GM21526 (cell line): ENCODE measurements around the gene TMC4.
"Not testable (repeated sequence)": the region's sequence is repeated elsewhere in the genome, so short reads cannot be mapped to it uniquely, and the experiment has no call there.

Experiments used
- ATAC-seq: cut with Tn5 transposase; IDR thresholded peaks from one replicate; pipeline ENCODE4 v1.9.1; 2021; ENCODE audit warnings: moderate library complexity; ENCODE audit not compliant: unreplicated experiment, low FRiP score

Gene TMC4

DNA sequence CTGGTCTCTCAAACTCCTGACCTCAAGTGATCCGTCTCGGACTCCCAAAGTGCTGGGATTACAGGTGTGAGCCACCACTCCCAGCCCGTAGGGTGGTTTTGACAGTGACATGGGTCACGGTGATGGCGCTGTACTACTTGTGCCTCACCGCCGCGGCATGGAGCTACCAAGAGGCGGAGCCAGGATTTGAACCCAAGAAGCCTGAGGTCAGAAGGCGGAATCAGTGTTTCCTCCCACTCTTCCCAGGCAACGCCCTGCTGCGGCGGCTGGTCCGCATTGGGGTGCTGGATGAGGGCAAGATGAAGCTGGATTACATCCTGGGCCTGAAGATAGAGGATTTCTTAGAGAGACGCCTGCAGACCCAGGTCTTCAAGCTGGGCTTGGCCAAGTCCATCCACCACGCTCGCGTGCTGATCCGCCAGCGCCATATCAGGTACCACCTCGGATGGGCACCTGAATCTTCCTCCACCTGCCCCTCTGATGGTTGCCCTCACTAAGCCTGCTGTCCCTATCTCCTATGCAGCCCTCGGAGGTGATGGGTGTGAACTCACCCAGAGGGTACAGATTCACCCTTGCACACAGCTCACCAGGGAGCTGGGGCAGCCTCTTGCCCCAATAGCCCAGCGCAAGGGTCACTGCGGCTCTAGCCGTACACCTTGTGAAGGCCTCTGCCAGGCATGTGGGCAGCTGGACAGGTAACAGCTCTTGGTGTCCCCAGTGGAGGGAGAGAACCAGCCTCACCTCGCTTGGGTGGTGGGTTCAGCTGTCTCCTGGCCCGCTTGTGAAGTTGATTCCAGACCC, 33.3 kb upstream of the TMC4 start:
- no peak for ATAC-seq

DNA sequence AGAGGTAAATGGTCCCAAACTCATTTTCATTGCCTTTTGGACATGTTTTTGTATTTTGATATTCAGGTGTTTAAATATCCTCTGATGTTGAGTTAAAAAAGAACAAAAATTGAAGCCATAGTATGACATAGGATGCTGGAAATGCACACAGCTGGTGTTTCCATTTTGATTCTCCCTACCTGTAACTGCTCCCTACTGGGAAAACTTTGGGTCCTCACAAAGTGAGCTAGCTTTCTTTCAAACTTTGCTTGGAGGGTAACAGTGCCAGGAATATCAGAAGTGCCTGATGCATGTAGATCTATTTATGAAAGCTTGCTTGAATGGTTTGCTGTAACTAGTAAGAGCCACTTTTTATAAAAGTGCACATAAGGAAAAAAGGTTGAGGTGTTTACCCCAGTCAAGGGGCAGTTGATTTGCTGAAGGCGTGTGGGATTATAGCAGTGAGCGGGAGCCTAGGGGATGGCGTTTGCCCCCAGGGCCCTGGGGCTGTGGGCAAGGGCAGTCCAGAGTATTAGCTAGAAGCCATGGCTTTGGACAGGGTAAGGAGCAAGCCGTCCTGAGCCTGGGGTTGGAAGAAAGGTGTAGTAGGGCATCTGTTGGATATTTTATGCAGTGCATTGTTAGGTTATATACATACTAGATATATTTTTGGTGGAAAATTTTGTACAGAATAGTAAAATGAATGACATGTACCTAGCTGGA, 32.0 kb upstream of the TMC4 start:
- ATAC-seq = no peak

DNA sequence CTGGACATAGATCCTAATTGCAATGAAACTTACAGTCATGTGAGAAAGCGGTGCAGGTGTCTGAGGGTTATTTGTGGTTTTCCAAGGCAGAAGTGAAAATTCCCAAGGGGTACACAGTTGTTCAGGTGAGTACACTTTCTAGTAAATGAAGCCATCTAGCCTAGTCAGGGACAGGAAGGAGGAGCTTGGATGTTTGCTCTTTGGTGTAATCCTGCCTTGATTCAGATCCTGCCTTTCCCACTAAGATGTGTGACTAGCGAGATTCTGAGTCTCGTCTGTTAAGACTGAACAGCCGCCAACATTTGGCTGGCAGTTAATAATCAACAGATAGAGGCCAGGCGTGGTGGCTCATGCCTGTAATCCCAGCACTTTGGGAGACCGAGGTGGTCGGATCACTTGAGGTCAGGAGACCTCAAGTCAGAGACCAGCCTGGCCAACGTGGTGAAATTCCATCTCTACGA, 30.2 kb upstream of the TMC4 start:
- ATAC-seq = no peak

DNA sequence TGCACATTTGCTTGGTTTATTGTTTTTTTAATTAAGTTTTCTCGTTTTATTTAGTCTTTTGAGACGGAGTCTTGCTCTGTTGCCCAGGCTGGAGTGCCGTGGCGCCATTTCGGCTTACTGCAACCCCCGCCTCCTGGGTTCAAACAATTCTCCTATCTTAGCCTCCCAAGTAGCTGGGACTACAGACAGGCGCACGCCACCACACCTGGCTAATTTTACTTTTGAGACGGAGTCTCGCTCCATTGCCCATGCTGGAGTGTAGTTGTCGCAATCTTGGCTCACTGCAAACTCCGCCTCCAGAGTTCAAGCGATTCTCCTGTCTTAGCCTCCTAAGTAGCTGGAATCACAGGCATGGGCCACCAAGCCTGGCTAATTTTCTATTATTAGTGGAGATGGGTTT, 29.0 kb upstream of the TMC4 start:
- no peak for ATAC-seq

DNA sequence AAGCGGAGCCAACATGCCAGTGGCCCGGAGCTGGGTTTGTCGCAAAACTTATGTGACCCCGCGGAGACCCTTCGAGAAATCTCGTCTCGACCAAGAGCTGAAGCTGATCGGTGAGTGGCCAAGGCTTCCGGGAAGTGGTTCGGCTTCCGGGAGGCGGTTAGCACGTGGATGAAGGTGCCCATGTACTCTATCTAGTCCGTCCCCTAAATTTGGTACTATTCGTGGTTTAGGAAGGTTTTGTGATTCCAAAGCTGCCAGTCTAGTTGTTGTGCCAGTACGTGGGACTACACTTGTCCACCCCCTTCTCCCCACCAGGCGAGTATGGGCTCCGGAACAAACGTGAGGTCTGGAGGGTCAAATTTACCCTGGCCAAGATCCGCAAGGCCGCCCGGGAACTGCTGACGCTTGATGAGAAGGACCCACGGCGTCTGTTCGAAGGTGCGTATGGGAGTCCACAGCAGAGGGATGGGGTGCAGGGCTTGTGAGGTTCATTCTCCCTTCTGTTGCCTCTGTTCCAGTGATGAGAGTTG, 28.3 kb upstream of the TMC4 start:
- no peak for ATAC-seq

DNA sequence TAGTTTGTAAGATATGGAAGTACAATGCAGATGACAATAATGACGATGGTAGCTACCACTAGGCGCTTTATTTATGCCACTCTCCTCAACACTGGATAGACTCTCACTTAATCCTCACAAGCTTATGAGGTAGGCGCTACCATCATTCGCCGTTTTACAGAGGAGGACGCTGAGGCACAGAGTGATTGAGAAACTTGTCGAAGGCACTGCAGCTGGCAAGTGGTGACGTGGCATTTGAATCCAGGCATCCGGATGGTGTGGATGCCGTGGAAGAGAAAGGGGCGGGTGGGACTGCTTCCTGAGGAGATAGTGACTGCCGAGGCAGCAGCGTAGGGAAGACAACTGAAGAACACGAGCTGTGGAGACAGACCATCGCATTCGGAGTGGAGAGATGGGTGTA, 26.4 kb upstream of the TMC4 start:
- no peak for ATAC-seq

DNA sequence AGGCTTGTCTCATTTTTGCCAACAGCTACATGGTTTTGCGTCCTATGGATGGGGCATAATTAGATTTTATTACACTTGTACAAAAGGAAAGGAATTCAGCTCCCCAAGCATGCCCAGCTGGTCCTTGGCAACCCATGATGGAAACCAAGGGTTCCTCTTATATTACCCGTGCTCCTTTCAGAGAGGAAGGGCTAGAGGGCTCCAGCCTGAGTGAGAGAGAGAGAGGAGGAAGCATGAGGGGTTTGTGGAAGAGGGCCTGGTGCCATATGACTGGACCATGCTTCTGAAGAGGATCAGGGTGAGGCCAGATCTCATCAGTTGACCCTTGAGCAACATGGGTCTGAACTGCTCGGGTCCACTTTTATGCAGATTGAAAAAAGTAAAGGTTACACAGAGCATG, 24.2 kb upstream of the TMC4 start:
- ATAC-seq = no peak

DNA sequence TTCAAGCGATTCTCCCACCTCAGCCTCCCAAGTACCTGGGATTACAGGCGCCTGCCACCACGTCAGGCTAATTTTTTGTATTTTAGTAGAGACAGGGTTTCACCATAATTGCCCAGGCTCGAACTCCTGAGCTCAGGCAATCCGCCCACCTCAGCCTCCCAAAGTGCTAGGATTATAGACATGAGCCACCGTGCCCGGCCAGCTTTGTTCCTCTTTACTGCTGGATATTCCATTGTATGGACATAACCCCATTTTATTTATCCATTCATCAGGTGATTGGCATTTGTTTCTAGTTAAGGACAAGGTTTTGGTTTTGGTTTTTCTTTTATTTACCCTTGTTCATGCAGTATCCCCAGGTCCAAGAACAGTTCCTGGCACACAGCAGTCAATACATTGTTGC, 23.6 kb upstream of the TMC4 start:
- ATAC-seq = no peak

DNA sequence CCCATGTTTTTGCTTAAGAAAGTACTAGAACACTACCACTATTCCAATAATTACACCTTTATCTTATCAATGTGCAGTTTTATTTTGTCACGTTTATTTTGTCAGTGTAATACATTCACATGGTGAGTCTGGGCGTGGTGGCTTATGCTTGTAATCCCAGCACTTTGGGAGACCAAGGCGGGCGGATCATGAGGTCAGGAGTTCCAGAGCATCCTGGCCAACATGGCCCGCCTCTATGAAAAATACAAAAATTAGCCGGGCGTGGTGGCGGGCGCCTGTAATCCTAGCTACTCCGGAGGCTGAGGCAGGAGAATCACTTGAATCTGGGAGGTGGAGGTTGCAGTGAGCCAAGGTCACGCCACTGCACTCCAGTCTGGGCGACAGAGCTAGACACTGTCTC, 21.5 kb upstream of the TMC4 start:
- ATAC-seq = not testable (repeated sequence)

DNA sequence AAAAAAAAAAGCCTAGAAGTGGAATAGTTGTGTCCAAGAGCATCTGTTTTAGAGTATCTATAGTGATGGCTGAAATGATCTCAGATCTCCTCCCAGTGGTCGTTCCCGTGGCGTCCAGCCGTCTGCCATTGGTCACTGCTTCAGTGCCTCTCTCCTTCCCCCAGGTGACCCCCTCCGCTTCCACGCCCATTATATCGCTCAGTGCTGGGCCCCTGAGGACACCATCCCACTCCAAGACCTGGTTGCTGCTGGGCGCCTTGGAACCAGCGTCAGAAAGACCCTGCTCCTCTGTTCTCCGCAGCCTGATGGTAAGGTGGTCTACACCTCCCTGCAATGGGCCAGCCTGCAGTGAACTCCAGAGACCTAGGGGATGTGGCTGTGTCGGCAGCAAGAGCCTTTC, 20.1 kb upstream of the TMC4 start:
- ATAC-seq = no peak

DNA sequence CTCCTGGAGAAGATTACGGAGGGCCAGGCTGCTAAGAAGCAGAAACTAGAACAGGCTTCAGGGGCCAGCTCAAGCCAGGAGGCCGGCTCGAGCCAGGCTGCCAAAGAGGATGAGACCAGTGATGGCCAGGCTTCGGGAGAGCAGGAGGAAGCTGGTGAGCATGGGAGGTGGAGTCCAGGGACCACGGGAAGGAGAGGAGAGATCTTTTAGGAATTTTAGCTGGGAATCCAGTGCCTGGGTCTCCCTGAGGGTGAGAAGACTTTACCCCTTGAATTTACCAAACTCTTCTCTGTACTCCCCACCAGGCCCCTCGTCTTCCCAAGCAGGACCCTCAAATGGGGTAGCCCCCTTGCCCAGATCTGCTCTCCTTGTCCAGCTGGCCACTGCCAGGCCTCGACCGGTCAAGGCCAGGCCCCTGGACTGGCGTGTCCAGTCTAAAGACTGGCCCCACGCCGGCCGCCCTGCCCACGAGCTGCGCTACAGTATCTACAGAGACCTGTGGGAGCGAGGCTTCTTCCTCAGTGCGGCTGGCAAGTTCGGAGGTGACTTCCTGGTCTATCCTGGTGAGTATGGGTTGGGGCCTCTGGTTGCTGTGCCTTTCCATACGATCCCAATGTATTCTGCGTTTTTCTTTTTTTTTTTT, 19.0 kb upstream of the TMC4 start:
- ATAC-seq = no peak

DNA sequence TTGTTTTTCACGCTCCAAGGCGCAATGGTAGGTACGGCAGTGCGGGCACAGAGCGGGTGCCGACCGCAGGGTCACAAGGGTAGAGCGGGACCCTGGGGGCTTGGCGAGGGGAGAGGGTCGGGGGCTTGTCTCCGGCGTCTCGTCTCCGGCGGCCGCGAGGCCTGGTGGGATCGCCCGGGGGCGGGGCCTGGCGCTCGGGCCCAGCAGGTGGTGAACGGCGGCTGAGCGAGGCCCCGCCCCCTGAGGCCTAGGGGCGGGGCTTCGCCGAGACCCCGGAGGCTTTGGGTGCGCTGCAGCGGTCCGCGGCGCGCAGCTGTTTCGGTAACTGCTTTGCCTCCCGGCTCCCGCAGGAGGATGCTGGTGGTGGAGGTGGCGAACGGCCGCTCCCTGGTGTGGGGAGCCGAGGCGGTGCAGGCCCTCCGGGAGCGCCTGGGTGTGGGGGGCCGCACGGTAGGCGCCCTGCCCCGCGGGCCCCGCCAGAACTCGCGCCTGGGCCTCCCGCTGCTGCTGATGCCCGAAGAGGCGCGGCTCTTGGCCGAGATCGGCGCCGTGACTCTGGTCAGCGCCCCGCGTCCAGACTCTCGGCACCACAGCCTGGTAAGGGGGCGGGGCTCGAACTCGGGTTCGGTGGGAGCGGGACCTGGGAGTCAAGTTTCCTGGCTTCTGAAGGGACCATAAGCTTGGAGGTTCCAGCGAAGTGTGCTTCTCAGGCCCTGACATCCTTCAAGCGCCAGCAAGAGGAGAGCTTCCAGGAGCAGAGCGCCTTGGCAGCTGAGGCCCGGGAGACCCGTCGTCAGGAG, 18.3 kb upstream of the TMC4 start, which contains the start of gene TSEN34:
TSS of gene TSEN34 (plus strand) at position 298 of the 800 bp plus-strand sequence. CDS start at position 355, 57 bp downstream.
- peak; percentile 19 for ATAC-seq

DNA sequence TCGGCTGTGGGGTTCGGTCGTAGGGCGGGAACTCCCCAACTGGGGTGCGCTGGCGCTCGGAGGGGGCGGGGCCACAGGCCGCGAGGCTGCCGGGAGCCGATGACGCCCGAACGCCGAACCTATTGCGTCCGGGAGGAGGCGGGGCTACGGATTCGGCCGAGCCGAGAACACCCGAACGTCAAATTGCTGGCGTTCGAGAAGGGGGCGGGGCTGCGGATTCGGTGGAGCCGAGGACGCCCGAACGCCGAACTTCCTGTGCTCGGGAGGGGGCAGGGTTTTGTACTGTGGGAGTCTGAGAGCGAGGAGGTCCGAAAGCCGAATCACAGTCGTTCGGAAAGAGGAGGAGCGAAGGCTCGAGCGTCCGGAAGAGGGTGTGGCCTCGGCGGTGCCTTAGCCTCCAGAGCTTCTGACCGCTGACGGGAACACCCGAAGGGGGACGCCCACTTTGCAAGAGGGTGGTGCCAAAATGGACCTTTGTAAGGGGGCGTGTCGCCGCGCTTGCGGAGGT, 17.6 kb upstream of the TMC4 start:
- ATAC-seq = peak; percentile 47

DNA sequence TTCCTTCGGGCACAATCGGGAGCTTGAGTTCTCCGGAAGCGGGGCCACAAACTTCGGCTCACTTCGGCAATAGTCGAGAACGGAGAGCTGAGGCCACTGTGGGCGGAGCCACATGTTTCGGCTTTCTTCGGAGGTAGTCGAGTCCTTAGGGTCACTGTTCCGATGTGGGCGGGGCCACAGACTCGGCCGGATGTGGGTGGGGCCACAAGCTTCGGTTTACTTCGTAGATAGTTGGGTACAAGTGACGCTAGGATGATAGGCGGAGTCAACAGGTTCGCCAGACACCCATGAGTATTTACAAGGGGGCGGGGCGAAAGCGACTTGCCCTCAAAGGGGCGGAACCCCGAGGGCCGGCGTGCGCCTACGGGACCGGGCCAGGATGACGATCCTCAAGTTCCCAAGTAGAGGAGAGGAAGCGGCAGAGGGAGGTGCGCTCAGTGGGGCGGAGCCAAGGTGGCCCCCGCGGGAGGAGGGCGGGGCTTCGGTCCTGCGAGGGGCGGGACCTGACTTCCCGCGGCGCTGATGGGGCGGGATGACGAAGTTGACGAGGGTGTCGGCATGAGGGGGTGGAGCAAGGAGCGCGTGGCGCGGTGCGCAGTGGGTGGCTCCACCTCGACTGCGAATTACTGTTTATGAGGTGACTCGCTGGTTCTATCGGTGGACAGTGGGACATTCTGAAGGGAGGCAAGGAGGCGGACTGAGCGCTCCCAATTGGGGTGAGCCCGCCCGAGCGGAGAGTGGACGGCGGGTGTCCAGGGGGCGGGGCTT, 17.0 kb upstream of the TMC4 start:
- ATAC-seq = peak; percentile 43

DNA sequence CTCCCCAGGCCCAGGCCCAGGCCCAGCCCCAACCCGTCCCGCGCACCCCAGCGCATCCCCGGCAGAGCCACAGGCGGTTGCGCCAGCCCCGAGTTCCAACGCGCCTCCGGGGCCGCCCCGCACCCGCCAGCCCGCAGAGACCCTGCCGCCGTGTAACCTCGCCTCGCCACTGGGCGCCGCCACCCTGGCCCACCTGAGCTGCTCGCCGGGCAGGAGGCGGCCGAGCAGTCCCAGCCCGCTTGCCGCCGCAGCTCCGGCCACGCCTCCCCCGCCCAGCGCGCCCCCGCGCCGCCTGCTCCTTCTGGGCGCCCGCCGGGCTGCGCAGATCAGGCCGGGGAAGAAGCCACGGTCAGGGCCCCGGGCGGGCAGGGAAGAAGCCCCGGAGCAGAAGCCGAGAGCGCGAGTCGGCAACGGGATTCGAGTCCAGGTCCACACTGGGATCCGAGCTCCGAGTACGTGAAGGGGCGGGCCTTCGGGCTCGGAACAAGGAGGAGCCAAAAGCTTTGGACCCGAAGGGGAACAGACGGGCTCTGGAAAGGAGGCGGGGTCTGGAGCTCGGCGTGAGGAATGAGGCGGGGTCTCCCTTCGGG, 16.3 kb upstream of the TMC4 start, which contains the start of gene MBOAT7:
TSS of gene MBOAT7 (minus strand) at position 436 of the 590 bp plus-strand sequence. CDS start 1,072 bp downstream, outside the sequence.
- ATAC-seq = peak; percentile 15

DNA sequence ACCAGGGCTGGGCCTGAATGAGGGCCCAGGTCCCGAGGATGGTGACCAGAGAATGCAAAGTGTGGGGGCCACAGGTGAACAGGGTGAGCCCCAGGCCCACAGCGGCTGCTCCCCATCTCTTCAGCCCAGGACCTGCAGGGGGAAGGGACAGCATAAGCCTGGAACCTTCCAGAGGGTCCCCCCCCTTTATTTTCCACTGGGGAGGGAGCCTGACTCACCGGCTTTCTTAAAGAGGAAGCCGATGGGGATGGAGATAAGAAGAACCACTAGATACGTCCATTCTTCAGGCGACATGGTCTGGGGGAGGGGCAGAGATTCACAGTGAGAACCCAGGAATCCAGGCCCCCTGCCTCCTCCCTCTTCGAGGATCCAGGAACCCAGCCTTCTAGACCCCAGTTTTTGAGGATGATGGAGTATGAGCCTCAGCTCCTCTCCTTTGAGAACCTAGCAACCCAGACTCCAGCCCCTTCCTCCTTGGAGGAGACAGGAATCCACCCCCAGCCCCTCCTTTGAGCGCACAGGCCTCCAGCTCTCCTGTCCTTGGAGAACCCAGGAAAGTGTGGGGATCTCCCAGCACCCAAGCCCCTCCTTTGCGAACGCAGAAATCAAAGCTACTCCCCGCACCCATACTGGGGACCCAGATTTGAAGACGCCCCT, 15.4 kb upstream of the TMC4 start:
- no peak for ATAC-seq

DNA sequence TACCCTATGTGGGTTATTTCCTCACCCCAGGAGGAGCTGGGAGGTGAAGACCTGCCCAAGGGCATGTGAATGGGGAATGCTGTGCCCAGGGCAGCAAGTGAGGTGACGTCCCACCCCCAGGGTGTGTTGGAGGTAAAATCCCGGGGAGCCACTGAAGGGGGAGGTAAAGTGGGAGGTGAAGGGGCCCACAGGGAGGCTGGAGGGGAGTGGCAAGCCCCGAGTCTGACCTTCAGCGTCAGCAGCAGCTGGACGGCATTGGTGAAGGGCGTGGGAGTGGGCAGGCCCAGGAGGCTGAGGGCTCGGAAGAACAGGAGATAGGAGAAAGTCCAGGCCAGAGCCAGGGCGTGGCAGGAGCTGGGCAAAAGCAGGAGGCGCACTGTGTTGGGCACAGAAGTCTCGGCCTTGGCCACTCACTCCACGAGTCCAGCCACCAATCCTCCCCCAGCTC, 14.0 kb upstream of the TMC4 start:
- ATAC-seq = no peak

DNA sequence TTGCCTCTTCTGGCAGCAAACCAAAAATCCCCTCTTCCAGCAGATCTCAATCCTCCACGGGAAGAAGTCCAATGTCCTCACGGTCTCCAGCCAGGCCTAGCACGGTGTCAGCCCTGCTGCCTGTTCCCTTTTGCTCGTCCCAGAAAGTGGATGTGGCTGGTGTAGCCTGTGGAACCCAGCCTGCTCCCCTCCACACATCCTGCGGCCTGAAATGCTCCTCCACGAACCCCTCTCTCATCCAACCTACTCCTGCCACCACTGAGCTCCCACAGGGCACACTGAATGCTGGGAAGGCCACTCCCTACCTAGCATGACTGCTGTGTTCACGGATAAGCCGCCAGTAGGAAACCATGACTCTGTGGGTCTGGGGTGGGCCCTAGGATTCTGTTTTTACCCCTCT, 13.4 kb upstream of the TMC4 start:
- ATAC-seq = no peak
